Calu3 (cell line): Measurements from ENCODE around the gene SH3BP4. TPM values are rescaled to one million over a fixed set of nuclear protein-coding genes. Genes with fewer than 3 reads are reported as not detected.

Source experiments
- BruUV-seq: library from RNA; stranded (reverse); fragments of 400-500 nt; replicated peaks from 2 replicates; lab custom pipeline; 2021; lab: Mats Ljungman, UMichigan
- CTCF ChIA-PET: fragments of 300-600 bp; sonication (Branson Sonifier 250); formaldehyde crosslinking; loops from one replicate; lab custom pipeline; 2022; ENCODE audit warnings: antibody characterized with exemption; lab: Charles Lee
- DNase-seq: peaks from one replicate; pipeline ENCODE4 v3.0.0; 2022
- H3K27ac Mint-ChIP-seq: one replicate; pipeline ENCODE4 v1.8.0; 2022; ENCODE audit warnings: mixed read lengths; ENCODE audit not compliant: unreplicated experiment
- H3K27me3 Mint-ChIP-seq: one replicate; pipeline ENCODE4 v1.8.0; 2022; ENCODE audit warnings: mixed read lengths; ENCODE audit not compliant: unreplicated experiment
- H3K36me3 Mint-ChIP-seq: one replicate; pipeline ENCODE4 v1.8.0; 2022; ENCODE audit warnings: mild to moderate bottlenecking, moderate library complexity, mixed read lengths; ENCODE audit not compliant: insufficient read depth, unreplicated experiment
- H3K4me1 Mint-ChIP-seq: one replicate; pipeline ENCODE4 v1.8.0; 2022; ENCODE audit warnings: mild to moderate bottlenecking, low read depth, mixed read lengths; ENCODE audit not compliant: unreplicated experiment
- H3K4me3 Mint-ChIP-seq: one replicate; pipeline ENCODE4 v1.8.0; 2022; ENCODE audit warnings: mild to moderate bottlenecking, low read depth, moderate library complexity, mixed read lengths; ENCODE audit not compliant: unreplicated experiment
- H3K9me3 Mint-ChIP-seq: one replicate; pipeline ENCODE4 v1.8.0; 2022; ENCODE audit warnings: low read depth, mixed read lengths; ENCODE audit not compliant: unreplicated experiment
- CTCF ChIP-seq: fragments of 200-600 bp; IDR thresholded peaks from one replicate; pipeline ENCODE4 v1.8.0; 2022; ENCODE audit warnings: antibody characterized with exemption; ENCODE audit not compliant: unreplicated experiment
- intact Hi-C: fragments of 100-400 bp; cut with micrococcal nuclease; formaldehyde crosslinking; loops from one replicate; pipeline ENCODE4 v1.10.0; 2022; ENCODE audit not compliant: unreplicated experiment
- total RNA-seq: library from RNA; stranded (reverse); gene quantifications from 2 replicates; pipeline ENCODE4 v1.2.3, GENCODE V29; 2022

SH3BP4 gene
- total RNA-seq, 1 experiment from 2014 or later, result 36.9 TPM

GRCh38 chr2:235026649-235027557 is 75.1 kb downstream of the SH3BP4 start:
- Mint-ChIP-seq H3K27ac (peak overlapping the region; percentile 99), H3K36me3 (peaks cover 18% of the 10 kb centered on the region), H3K4me3 (peak overlapping the region; percentile 87), H3K4me1 (peaks cover 78% of the 10 kb centered on the region), H3K27me3 (no peaks in the 10 kb centered on the region), H3K9me3 (no peaks in the 10 kb centered on the region)
- CTCF ChIA-PET, result no interaction called here
- intact Hi-C loops, result loop anchor here (2.0 to 5.0 kb wide), 2 partner anchors 46 to 65 kb away; no protein-coding TSS in a partner anchor
- peak; percentile 93 for DNase-seq
- no peak for TF ChIP-seq CTCF
- no TSS peak for BruUV-seq

GRCh38 chr2:235027558-235028214 is 75.9 kb downstream of the SH3BP4 start:
- Mint-ChIP-seq H3K4me3 (peak overlapping the region; percentile 87), H3K4me1 (peaks cover 72% of the 10 kb centered on the region), H3K9me3 (no peaks in the 10 kb centered on the region), H3K27me3 (no peaks in the 10 kb centered on the region), H3K27ac (peak overlapping the region; percentile 99), H3K36me3 (peaks cover 13% of the 10 kb centered on the region)
- intact Hi-C loops, result loop anchor here (2.0 to 5.0 kb wide), 2 partner anchors 47 to 65 kb away; no protein-coding TSS in a partner anchor
- CTCF ChIA-PET, result no interaction called here
- peak; percentile 43 for DNase-seq
- TF ChIP-seq CTCF, result no peak
- BruUV-seq, result TSS peak; percentile 85

GRCh38 chr2:235028646-235029045 is 76.8 kb downstream of the SH3BP4 start:
- TF ChIP-seq CTCF, result no peak
- CTCF ChIA-PET, result no interaction called here
- no peaks in the 10 kb centered on the region for H3K9me3 Mint-ChIP-seq
- peak overlapping the region; percentile 87 for H3K4me3 Mint-ChIP-seq
- H3K27me3 Mint-ChIP-seq, result no peaks in the 10 kb centered on the region
- BruUV-seq, result no TSS peak
- peak overlapping the region; percentile 99 for H3K27ac Mint-ChIP-seq
- intact Hi-C loops, result loop anchor here (5.0 kb wide), 1 partner anchor 66 kb away; no protein-coding TSS in a partner anchor
- no peak for DNase-seq
- peaks cover 71% of the 10 kb centered on the region for H3K4me1 Mint-ChIP-seq
- peaks cover 13% of the 10 kb centered on the region for H3K36me3 Mint-ChIP-seq

GRCh38 chr2:235029054-235029453 is 77.2 kb downstream of the SH3BP4 start:
- H3K27ac Mint-ChIP-seq, result no peak overlapping the region
- DNase-seq, result no peak
- peaks cover 67% of the 10 kb centered on the region for H3K4me1 Mint-ChIP-seq
- H3K36me3 Mint-ChIP-seq, result peaks cover 13% of the 10 kb centered on the region
- BruUV-seq, result no TSS peak
- H3K4me3 Mint-ChIP-seq, result no peak overlapping the region
- TF ChIP-seq CTCF, result no peak
- CTCF ChIA-PET, result no interaction called here
- H3K27me3 Mint-ChIP-seq, result no peaks in the 10 kb centered on the region
- intact Hi-C loops, result loop anchor here (5.0 kb wide), 1 partner anchor 67 kb away; no protein-coding TSS in a partner anchor
- H3K9me3 Mint-ChIP-seq, result no peaks in the 10 kb centered on the region
